H9 (cell line): ENCODE measurements around the gene PTPRN2. TPM values are rescaled to one million over a fixed set of nuclear protein-coding genes. Genes with fewer than 3 reads are reported as not detected.
"Not testable (repeated sequence)": the region's sequence is repeated elsewhere in the genome, so short reads cannot be mapped to it uniquely, and the experiment has no call there.

Source experiments
- DNase-seq: peaks from one replicate; pipeline ENCODE4 v3.0.0-alpha.2; 2017
- H2AFZ ChIP-seq: one replicate; pipeline ENCODE4 v1.6.1; 2013; ENCODE audit warnings: mild to moderate bottlenecking, low read length, control low read depth, moderate library complexity
- H2AK5ac ChIP-seq: 2 replicates; pipeline ENCODE4 v1.6.1; 2013; ENCODE audit warnings: low read length, control low read depth, mixed read lengths; ENCODE audit not compliant: insufficient read length
- H2BK120ac ChIP-seq: one replicate; pipeline ENCODE4 v1.6.1; 2013; ENCODE audit warnings: low read depth, mild to moderate bottlenecking, low read length, control low read depth, inconsistent platforms; ENCODE audit not compliant: poor library complexity, severe bottlenecking
- H2BK12ac ChIP-seq: 2 replicates; pipeline ENCODE4 v1.6.1; 2013; ENCODE audit warnings: low read length, control low read depth, mixed read lengths, low read depth; ENCODE audit not compliant: insufficient read length
- H2BK15ac ChIP-seq: 2 replicates; pipeline ENCODE4 v1.6.1; 2013; ENCODE audit warnings: low read depth, low read length, control low read depth
- H2BK20ac ChIP-seq: one replicate; pipeline ENCODE4 v1.6.1; 2013; ENCODE audit warnings: low read depth, mild to moderate bottlenecking, low read length, control low read depth, inconsistent platforms; ENCODE audit not compliant: poor library complexity, severe bottlenecking
- H2BK5ac ChIP-seq: 2 replicates; pipeline ENCODE4 v1.6.1; 2013; ENCODE audit warnings: low read length, control low read depth, mixed read lengths; ENCODE audit not compliant: insufficient read length
- H3K14ac ChIP-seq: 2 replicates; pipeline ENCODE4 v1.6.1; 2013; ENCODE audit warnings: low read length, control low read depth; ENCODE audit not compliant: insufficient read depth
- H3K18ac ChIP-seq: 2 replicates; pipeline ENCODE4 v1.6.1; 2013; ENCODE audit warnings: low read depth, mild to moderate bottlenecking, mixed read lengths, low read length, control low read depth; ENCODE audit not compliant: insufficient read length
- H3K23ac ChIP-seq: 2 replicates; pipeline ENCODE4 v1.6.1; 2013; ENCODE audit warnings: low read length, control low read depth, mixed read lengths, low read depth; ENCODE audit not compliant: insufficient read length
- H3K23me2 ChIP-seq: 2 replicates; pipeline ENCODE4 v1.6.1; 2013; ENCODE audit warnings: low read depth, mild to moderate bottlenecking, mixed read lengths, low read length, control low read depth; ENCODE audit not compliant: insufficient read length, poor library complexity, severe bottlenecking
- H3K27ac ChIP-seq: 2 replicates; pipeline ENCODE4 v1.5.1; 2013; ENCODE audit warnings: low read length, control low read depth, mixed read lengths, low read depth; ENCODE audit not compliant: insufficient read length
- H3K27me3 ChIP-seq: 2 replicates; pipeline ENCODE4 v1.6.1; 2013; ENCODE audit warnings: low read length, control low read depth, inconsistent platforms; ENCODE audit not compliant: insufficient read depth
- H3K4ac ChIP-seq: 2 replicates; pipeline ENCODE4 v1.6.1; 2013; ENCODE audit warnings: low read depth, mild to moderate bottlenecking, control low read depth, inconsistent platforms, low read length, moderate library complexity
- H3K4me1 ChIP-seq: 2 replicates; pipeline ENCODE4 v1.6.1; 2013; ENCODE audit warnings: low read length, control low read depth, inconsistent platforms; ENCODE audit not compliant: insufficient read depth
- H3K4me2 ChIP-seq: 2 replicates; pipeline ENCODE4 v1.6.1; 2013; ENCODE audit warnings: low read length, control low read depth, mixed read lengths; ENCODE audit not compliant: insufficient read length, insufficient read depth
- H3K56ac ChIP-seq: 2 replicates; pipeline ENCODE4 v1.6.1; 2013; ENCODE audit warnings: low read depth, mild to moderate bottlenecking, mixed read lengths, low read length, control low read depth; ENCODE audit not compliant: insufficient read length
- H3K79me1 ChIP-seq: 2 replicates; pipeline ENCODE4 v1.6.1; 2013; ENCODE audit warnings: low read depth, mild to moderate bottlenecking, moderate library complexity, low read length, control low read depth, inconsistent platforms; ENCODE audit not compliant: insufficient read depth, poor library complexity, severe bottlenecking
- H3K79me2 ChIP-seq: 2 replicates; pipeline ENCODE4 v1.6.1; 2013; ENCODE audit warnings: low read length, control low read depth, inconsistent platforms; ENCODE audit not compliant: insufficient read depth
- H3K9ac ChIP-seq: 2 replicates; pipeline ENCODE4 v1.6.1; 2013; ENCODE audit warnings: low read length, control low read depth, mixed read lengths; ENCODE audit not compliant: insufficient read length; ENCODE audit errors: extremely low read depth
- H3K9me3 ChIP-seq: one replicate; pipeline ENCODE4 v1.6.1; 2013; ENCODE audit warnings: low read depth, low read length, inconsistent platforms; ENCODE audit not compliant: control insufficient read depth
- H3T11ph ChIP-seq: one replicate; pipeline ENCODE4 v1.6.1; 2013; ENCODE audit warnings: mild to moderate bottlenecking, low read length, control low read depth, inconsistent platforms
- H4K20me1 ChIP-seq: one replicate; pipeline ENCODE4 v1.6.1; 2013; ENCODE audit not compliant: control insufficient read depth, insufficient read length, insufficient read depth
- H4K5ac ChIP-seq: 2 replicates; pipeline ENCODE4 v1.6.1; 2013; ENCODE audit warnings: low read depth, mild to moderate bottlenecking, mixed read lengths, low read length, control low read depth; ENCODE audit not compliant: insufficient read length
- H4K8ac ChIP-seq: replicated peaks from 2 replicates; pipeline ENCODE4 v1.6.1; 2013; ENCODE audit warnings: low read length, control low read depth, mixed read lengths, low read depth; ENCODE audit not compliant: insufficient read length
- H4K91ac ChIP-seq: 2 replicates; pipeline ENCODE4 v1.6.1; 2013; ENCODE audit warnings: low read depth, mild to moderate bottlenecking, moderate library complexity, mixed read lengths, low read length, control low read depth; ENCODE audit not compliant: insufficient read length
- H3K27ac Mint-ChIP-seq, 3 experiments: 2 replicates in 2 of 3; 3 replicates in 1 of 3; pipeline ENCODE4 v1.8.0; 2020 to 2021; ENCODE audit warnings: mixed read lengths in 3 of 3, mild to moderate bottlenecking in 1 of 3, moderate library complexity in 1 of 3
- H3K27me3 Mint-ChIP-seq: 2 replicates; pipeline ENCODE4 v1.8.0; 2021; ENCODE audit warnings: low read depth, mild to moderate bottlenecking, moderate library complexity, mixed read lengths
- H3K36me3 Mint-ChIP-seq, 3 experiments: 2 replicates in 2 of 3; 3 replicates in 1 of 3; pipeline ENCODE4 v1.8.0; 2020 to 2021; ENCODE audit warnings: low read depth in 3 of 3, mixed read lengths in 3 of 3; ENCODE audit not compliant: insufficient read depth in 1 of 3
- H3K4me1 Mint-ChIP-seq, 2 experiments: 2 replicates each; pipeline ENCODE4 v1.8.0; 2020; ENCODE audit warnings: mixed read lengths in 2 of 2
- H3K4me3 Mint-ChIP-seq, 2 experiments: 2 replicates in 1 of 2; 3 replicates in 1 of 2; pipeline ENCODE4 v1.8.0; 2020 to 2021; ENCODE audit warnings: mild to moderate bottlenecking in 2 of 2, mixed read lengths in 2 of 2, moderate library complexity in 1 of 2
- H3K9me3 Mint-ChIP-seq, 2 experiments: 2 replicates in 1 of 2; 3 replicates in 1 of 2; pipeline ENCODE4 v1.8.0; 2020; ENCODE audit warnings: mild to moderate bottlenecking in 2 of 2, mixed read lengths in 2 of 2, moderate library complexity in 1 of 2
- WGBS: extraction: QIAGEN DNeasy Blood & Tissue Kit; methylation state at CpG from one replicate; pipeline ENCODE4 v1.1.7; 2013; ENCODE audit warnings: missing lambda C conversion rate, low lambda C conversion rate, mixed read lengths; ENCODE audit not compliant: insufficient read length; ENCODE audit errors: extremely low coverage; 5-methylcytosine and 5-hydroxymethylcytosine counted together
- total RNA-seq: library from RNA; stranded (reverse); gene quantifications from 2 replicates; pipeline ENCODE4 v1.2.1, GENCODE V29; 2021

PTPRN2 gene
- total RNA-seq, 1 experiment from 2014 or later = 5.2 TPM

GRCh38 chr7:157846746-157847145, 740.9 kb downstream of the PTPRN2 start:
- not testable (repeated sequence) for H3K23ac ChIP-seq, H4K5ac ChIP-seq, H3K9me3 ChIP-seq, H3K27me3 ChIP-seq, H3K9ac ChIP-seq, H3K4ac ChIP-seq, H4K8ac ChIP-seq, H3K23me2 ChIP-seq, H3K79me2 ChIP-seq, H3K27me3 Mint-ChIP-seq, H3K36me3 Mint-ChIP-seq, H4K91ac ChIP-seq, DNase-seq, H2BK12ac ChIP-seq, H2AK5ac ChIP-seq, H4K20me1 ChIP-seq, H3K9me3 Mint-ChIP-seq, H3K4me3 Mint-ChIP-seq, H2BK15ac ChIP-seq, H3K27ac Mint-ChIP-seq, H2BK20ac ChIP-seq, H3K56ac ChIP-seq, H2AFZ ChIP-seq, H3K27ac ChIP-seq, H3K4me1 ChIP-seq, H3K4me2 ChIP-seq, H2BK120ac ChIP-seq, H3K14ac ChIP-seq, H3T11ph ChIP-seq, H3K18ac ChIP-seq, H2BK5ac ChIP-seq, H3K79me1 ChIP-seq
- no CpG with 5 or more reads among the region's 12 CpGs for WGBS
- H3K4me1 Mint-ChIP-seq = peaks cover 33% of the 10 kb centered on the region in 2 experiments
